Measurements from ENCODE around the gene ELOVL1. TPM values are rescaled to one million over a fixed set of nuclear protein-coding genes. Genes with fewer than 3 reads are reported as not detected.
A peak's percentile ranks its signal among the peaks of the same experiment; 100 is the strongest.
"Not testable (repeated sequence)": the region's sequence is repeated elsewhere in the genome, so short reads cannot be mapped to it uniquely, and the experiment has no call there.

ELOVL1 gene
- total RNA-seq, result 76.8 and 85.1 TPM in 2 replicates

- H3K4me3 Mint-ChIP-seq, result peak within 1 kb of the TSS; percentile 100
- peak; percentile 96 for DNase-seq
- H3K9me3 Mint-ChIP-seq, result no peaks in the 10 kb centered on the region
- H3K4me1 Mint-ChIP-seq, result peaks cover 30% of the 10 kb centered on the region
- peak within 1 kb of the TSS; percentile 96 for H3K27ac Mint-ChIP-seq
- peaks cover 37% of the 10 kb centered on the region for H3K36me3 Mint-ChIP-seq (ENCODE audit: low read depth)
- intact Hi-C loops (cut with micrococcal nuclease), result loop anchor here (1.0 to 10.0 kb wide), 7 partner anchors 10 to 607 kb away; partner anchors contain the start of genes ATP6V0B, B4GALT2, CDC20 and CFAP57
- H3K27me3 Mint-ChIP-seq, result no peaks in the 10 kb centered on the region
Measured at GRCh38 chr1:43367904-43368645, at the start of gene ELOVL1. ELOVL1 (minus strand) TSS chr1:43368011; CDS start chr1:43365609, 2,402 bp downstream.

- Mint-ChIP-seq H3K4me3 (no peak overlapping the region), H3K9me3 (no peaks in the 10 kb centered on the region), H3K36me3 (ENCODE audit: low read depth) (peaks cover 26% of the 10 kb centered on the region), H3K4me1 (no peaks in the 10 kb centered on the region), H3K27me3 (no peaks in the 10 kb centered on the region), H3K27ac (no peak overlapping the region)
- DNase-seq, result no peak
- intact Hi-C loops (cut with micrococcal nuclease), result no loop called here
Measured at GRCh38 chr1:43415901-43416300, 48.1 kb upstream of the ELOVL1 start.

DNA sequence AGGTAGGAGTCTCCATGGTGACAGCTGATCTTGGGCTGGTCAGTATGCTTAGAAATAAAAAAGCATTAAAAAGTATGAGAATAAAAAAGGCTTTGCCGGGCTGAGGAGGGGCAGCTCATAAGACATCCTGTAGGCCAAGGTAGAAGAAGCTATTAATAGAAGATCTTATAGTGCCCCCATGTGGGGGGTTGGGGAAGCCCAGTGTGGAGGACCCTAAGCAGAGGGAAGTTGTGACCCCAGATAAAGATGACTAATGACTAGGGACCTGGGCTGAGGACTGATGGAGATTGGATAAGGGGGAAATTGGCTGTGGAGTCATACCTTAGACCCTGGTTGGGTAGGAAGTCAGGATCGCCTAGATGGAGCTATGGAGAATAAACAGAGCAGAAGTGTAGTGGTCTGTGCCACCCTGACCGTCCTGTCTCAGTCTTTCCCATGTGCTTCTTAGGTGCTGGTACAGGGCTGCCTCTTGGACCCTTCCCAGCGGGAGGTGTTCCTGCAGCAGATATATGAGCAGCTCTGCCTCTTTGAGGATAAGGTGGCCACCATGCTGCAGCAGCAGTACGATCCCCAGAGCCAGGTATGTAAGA, 46.9 kb upstream of the ELOVL1 start:
- Mint-ChIP-seq H3K27ac (no peak overlapping the region), H3K4me1 (no peaks in the 10 kb centered on the region), H3K27me3 (no peaks in the 10 kb centered on the region), H3K36me3 (ENCODE audit: low read depth) (peaks cover 28% of the 10 kb centered on the region), H3K9me3 (no peaks in the 10 kb centered on the region), H3K4me3 (no peak overlapping the region)
- intact Hi-C loops (cut with micrococcal nuclease), result loop anchor here (1.0 kb wide), 2 partner anchors 176 to 187 kb away; no protein-coding TSS in a partner anchor
- DNase-seq, result peak; percentile 88

DNA sequence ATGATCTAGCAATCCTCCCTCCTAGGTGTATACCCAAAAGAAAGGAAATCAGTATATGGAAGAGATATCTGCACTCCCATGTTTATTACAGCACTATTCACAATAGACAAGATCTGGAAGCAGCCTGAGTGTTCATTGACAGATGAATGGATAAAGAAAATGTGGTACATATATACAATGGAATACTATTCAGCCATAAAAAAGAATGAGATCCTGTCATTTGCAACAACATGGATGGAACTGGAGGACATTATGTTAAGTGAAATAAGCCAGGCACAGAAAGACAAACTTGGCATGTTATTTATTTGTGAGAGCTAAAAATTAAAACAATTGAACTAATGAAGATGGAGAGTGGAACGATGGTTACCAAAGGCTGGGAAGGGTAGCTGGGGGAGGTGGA, 45.6 kb upstream of the ELOVL1 start:
- H3K9me3 Mint-ChIP-seq; H3K27me3 Mint-ChIP-seq; DNase-seq; H3K27ac Mint-ChIP-seq; H3K4me3 Mint-ChIP-seq; intact Hi-C loops (cut with micrococcal nuclease); H3K4me1 Mint-ChIP-seq: not testable (repeated sequence)
- peaks cover 29% of the 10 kb centered on the region for H3K36me3 Mint-ChIP-seq (ENCODE audit: low read depth)

DNA sequence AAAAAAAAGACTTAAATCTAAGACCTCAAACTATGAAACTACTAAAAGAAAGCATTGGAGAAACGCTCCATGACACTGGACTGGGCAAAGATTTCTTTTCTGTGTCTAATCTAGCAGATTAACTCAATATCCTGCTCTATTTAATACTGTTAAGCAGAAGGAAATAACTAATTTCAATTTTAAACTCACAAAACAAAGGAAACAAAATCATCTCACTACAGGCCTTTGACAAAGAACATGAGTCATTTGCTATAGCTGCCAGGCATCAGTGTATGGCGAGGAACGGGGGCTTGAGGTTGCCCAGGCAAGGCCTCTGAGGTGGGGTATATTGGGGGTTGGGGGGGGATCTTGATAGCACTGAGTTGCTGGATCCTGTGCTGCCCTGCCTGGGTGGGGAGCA, 42.8 kb upstream of the ELOVL1 start:
- DNase-seq, result no peak
- no peaks in the 10 kb centered on the region for H3K9me3 Mint-ChIP-seq
- intact Hi-C loops (cut with micrococcal nuclease), result no loop called here
- no peaks in the 10 kb centered on the region for H3K27me3 Mint-ChIP-seq
- H3K36me3 Mint-ChIP-seq (ENCODE audit: low read depth), result peaks cover 41% of the 10 kb centered on the region
- no peak overlapping the region for H3K27ac Mint-ChIP-seq
- H3K4me3 Mint-ChIP-seq, result no peak overlapping the region
- H3K4me1 Mint-ChIP-seq, result no peaks in the 10 kb centered on the region

DNA sequence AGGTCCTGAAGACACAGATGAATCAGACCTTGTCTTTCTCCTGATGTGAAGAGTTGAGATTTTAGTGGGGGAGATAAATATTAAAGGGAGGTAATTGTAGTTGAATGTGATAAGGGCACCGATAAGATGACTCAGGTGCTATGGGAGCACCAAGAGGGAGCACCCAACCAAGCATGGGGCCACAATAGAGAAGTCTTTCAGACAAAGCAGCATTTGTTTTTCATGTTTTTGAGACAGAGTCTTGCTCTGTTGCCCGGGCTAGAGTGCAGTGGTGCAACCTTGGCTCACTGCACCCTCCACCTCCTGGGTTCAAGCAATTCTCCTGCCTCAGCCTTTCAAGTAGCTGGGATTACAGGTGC, 38.0 kb upstream of the ELOVL1 start:
- Mint-ChIP-seq H3K4me3 (no peak overlapping the region), H3K27me3 (no peaks in the 10 kb centered on the region), H3K36me3 (ENCODE audit: low read depth) (peaks cover 49% of the 10 kb centered on the region), H3K27ac (no peak overlapping the region), H3K9me3 (no peaks in the 10 kb centered on the region), H3K4me1 (no peaks in the 10 kb centered on the region)
- no peak for DNase-seq
- intact Hi-C loops (cut with micrococcal nuclease), result no loop called here

- Mint-ChIP-seq H3K9me3 (no peaks in the 10 kb centered on the region), H3K4me1 (no peaks in the 10 kb centered on the region), H3K4me3 (no peak overlapping the region), H3K27ac (no peak overlapping the region), H3K27me3 (no peaks in the 10 kb centered on the region), H3K36me3 (ENCODE audit: low read depth) (peaks cover 46% of the 10 kb centered on the region)
- intact Hi-C loops (cut with micrococcal nuclease), result no loop called here
- no peak for DNase-seq
Measured at GRCh38 chr1:43405219-43405875, 37.5 kb upstream of the ELOVL1 start.

- H3K9me3 Mint-ChIP-seq, result no peaks in the 10 kb centered on the region
- peaks cover 41% of the 10 kb centered on the region for H3K36me3 Mint-ChIP-seq (ENCODE audit: low read depth)
- H3K4me3 Mint-ChIP-seq, result no peak overlapping the region
- intact Hi-C loops (cut with micrococcal nuclease), result no loop called here
- H3K4me1 Mint-ChIP-seq, result no peaks in the 10 kb centered on the region
- H3K27ac Mint-ChIP-seq, result no peak overlapping the region
- DNase-seq, result no peak
- H3K27me3 Mint-ChIP-seq, result no peaks in the 10 kb centered on the region
Measured at GRCh38 chr1:43404353-43404752, 36.5 kb upstream of the ELOVL1 start.

DNA sequence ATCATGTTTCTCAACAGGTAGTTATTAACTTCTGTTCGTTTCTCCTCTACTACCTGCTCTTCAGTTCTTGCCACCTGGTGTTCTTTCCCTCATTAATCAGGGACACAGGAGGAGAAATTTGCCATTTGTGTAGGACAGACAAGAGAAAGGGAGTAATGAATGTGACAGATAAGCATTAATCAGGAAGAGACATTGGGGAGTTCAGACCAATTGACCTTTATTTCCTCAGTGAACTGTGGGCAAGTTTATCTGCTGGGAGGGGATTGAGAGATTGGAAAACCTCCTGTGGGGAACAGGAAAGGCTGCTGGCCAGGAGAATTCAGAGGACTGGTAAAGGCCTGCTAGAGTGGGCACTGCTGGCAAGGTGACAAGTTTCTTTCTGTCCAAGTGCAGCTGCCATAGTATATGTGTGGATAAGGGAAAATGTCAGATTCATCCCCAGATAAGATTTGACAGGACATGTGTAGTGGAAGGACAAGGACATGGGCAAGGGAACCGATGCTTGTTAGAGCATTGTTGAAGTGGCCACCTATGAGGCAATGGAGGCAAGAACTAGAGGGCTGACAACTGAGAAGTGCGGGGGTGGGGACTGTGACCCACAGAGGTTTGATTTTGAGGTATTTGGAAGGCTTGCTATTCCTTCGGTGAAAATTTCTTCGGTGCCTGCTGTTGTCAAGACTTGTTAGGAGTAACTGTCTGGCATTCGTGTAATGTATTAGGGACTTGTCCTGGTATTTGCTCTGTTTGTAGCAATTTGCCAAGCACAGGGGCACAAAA, 34.5 kb upstream of the ELOVL1 start:
- Mint-ChIP-seq H3K9me3 (no peaks in the 10 kb centered on the region), H3K4me3 (no peak overlapping the region), H3K36me3 (ENCODE audit: low read depth) (peaks cover 41% of the 10 kb centered on the region), H3K27ac (no peak overlapping the region), H3K4me1 (no peaks in the 10 kb centered on the region), H3K27me3 (no peaks in the 10 kb centered on the region)
- intact Hi-C loops (cut with micrococcal nuclease), result no loop called here
- no peak for DNase-seq

GRCh38 chr1:43400441-43400840, 32.6 kb upstream of the ELOVL1 start:
- H3K27me3 Mint-ChIP-seq; H3K4me1 Mint-ChIP-seq; H3K27ac Mint-ChIP-seq; DNase-seq; H3K9me3 Mint-ChIP-seq; intact Hi-C loops (cut with micrococcal nuclease); H3K4me3 Mint-ChIP-seq: not testable (repeated sequence)
- peaks cover 33% of the 10 kb centered on the region for H3K36me3 Mint-ChIP-seq (ENCODE audit: low read depth)

DNA sequence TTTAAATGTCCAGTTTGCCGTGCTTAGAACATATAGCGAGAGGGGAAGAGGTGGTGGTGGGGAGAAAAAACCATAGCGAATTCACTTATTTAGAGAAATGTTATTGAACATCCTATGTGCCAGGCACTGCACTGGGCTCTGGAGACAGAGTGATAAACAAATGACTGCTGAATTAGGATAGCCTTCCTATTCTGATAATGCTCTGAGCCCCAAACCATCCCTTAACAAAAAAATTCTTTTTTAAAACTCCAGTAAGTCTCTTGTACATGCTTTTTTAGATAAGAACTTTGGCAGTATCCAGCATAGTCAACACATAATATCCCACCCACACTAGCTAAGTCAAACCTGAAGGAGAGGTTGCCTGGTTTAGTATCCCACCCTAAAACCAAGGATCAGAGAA, 30.4 kb upstream of the ELOVL1 start:
- no peak overlapping the region for H3K4me3 Mint-ChIP-seq
- peaks cover 20% of the 10 kb centered on the region for H3K36me3 Mint-ChIP-seq (ENCODE audit: low read depth)
- H3K27ac Mint-ChIP-seq, result no peak overlapping the region
- intact Hi-C loops (cut with micrococcal nuclease), result no loop called here
- H3K4me1 Mint-ChIP-seq, result no peaks in the 10 kb centered on the region
- no peaks in the 10 kb centered on the region for H3K27me3 Mint-ChIP-seq
- no peak for DNase-seq
- no peaks in the 10 kb centered on the region for H3K9me3 Mint-ChIP-seq

DNA sequence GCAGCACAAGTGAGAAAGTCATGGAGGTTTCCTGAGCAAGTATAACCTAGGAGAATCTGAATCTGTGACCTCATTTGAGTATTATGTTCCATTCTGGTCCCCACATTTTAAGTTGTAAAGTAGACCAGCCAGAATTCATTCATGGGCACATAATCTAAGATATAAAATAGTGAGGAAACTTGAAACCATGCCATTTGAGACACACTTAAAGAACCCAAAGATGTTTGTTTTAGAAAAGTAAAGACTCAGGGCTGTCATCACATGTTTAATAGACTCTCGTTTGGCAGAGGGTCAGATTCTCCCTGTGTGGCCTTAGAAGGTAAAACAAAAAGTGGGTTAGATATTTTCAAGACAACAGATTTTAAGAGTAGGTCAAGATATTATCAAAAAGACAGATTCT, 28.2 kb upstream of the ELOVL1 start:
- no peak for DNase-seq
- Mint-ChIP-seq H3K27me3 (no peaks in the 10 kb centered on the region), H3K4me1 (peaks cover 9% of the 10 kb centered on the region), H3K27ac (no peak overlapping the region), H3K4me3 (no peak overlapping the region), H3K9me3 (no peaks in the 10 kb centered on the region), H3K36me3 (ENCODE audit: low read depth) (peaks cover 19% of the 10 kb centered on the region)
- intact Hi-C loops (cut with micrococcal nuclease), result no loop called here

DNA sequence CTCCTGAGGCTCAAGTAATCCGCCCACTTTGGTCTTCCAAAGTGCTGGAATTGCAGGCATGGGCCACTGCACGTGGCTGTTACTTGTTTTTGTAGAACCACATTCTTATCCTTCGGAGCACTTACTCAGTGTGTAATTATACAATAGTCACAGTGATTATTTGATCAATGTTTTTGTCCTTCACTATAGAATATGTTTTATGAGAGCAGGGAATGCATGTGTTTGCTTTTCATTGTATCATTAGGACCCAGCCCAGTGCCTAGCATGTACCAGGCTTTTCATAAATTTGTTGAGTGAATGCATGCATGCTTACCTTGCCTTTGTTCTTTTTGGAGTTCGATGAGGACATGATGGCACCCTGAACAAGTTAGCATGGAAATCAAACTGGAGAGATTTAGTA, 27.7 kb upstream of the ELOVL1 start:
- Mint-ChIP-seq H3K36me3 (ENCODE audit: low read depth) (peaks cover 19% of the 10 kb centered on the region), H3K27me3 (no peaks in the 10 kb centered on the region), H3K4me3 (no peak overlapping the region), H3K4me1 (peaks cover 14% of the 10 kb centered on the region), H3K27ac (no peak overlapping the region), H3K9me3 (no peaks in the 10 kb centered on the region)
- intact Hi-C loops (cut with micrococcal nuclease), result no loop called here
- no peak for DNase-seq

- Mint-ChIP-seq H3K27ac (no peak overlapping the region), H3K9me3 (no peaks in the 10 kb centered on the region), H3K27me3 (no peaks in the 10 kb centered on the region), H3K4me1 (peaks cover 31% of the 10 kb centered on the region), H3K36me3 (ENCODE audit: low read depth) (peaks cover 18% of the 10 kb centered on the region), H3K4me3 (peak overlapping the region; percentile 16)
- intact Hi-C loops (cut with micrococcal nuclease), result no loop called here
- no peak for DNase-seq
Measured at GRCh38 chr1:43392702-43393101, 24.9 kb upstream of the ELOVL1 start.

Measured in activated CD4-positive, alpha-beta T cell treated with anti-CD3 and anti-CD28 coated beads, Interleukin-2, amount 10 ng/mL, durations not matched to agents 24 days and 14 days (primary cell).